NCI-H2196 (cell line): ENCODE results near the gene CD84.
"Not testable (repeated sequence)": the region's sequence is repeated elsewhere in the genome, so short reads cannot be mapped to it uniquely, and the experiment has no call there.

Experiments
- DNase-seq: peaks from one replicate; lab custom pipeline; 2025; ENCODE audit not compliant: unreplicated experiment; lab: John Stamatoyannopoulos, UW

Gene CD84

DNA sequence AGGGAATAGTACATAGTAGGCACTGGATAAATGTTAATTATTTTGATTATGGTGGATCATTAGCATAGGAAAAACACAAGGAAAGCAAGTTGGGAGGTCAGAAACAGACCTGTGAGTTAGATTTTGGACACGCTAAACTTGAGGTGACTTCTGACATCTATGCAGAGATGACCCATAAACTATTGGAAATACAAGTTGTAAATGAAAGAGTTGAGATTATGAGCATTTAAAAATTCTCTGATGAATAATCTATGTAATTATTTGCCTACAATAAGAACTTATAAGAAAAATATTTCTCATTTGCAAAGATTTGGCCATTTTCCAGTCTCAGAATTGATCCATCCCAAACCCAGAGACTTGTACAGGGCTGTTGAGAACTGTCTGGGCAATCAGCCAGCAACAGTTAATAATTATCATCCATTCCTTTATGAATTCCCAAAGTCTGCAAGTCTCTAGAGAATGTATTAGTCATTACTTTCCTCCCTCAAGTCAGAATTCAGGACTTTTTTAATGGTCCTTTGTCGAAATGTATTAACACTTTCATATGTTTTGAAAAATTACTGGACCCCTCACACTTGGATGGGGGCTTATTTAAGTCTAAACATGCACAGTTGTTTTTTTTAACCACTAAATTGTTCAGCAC lies 36.9 kb downstream of the CD84 start:
- DNase-seq = no peak

DNA sequence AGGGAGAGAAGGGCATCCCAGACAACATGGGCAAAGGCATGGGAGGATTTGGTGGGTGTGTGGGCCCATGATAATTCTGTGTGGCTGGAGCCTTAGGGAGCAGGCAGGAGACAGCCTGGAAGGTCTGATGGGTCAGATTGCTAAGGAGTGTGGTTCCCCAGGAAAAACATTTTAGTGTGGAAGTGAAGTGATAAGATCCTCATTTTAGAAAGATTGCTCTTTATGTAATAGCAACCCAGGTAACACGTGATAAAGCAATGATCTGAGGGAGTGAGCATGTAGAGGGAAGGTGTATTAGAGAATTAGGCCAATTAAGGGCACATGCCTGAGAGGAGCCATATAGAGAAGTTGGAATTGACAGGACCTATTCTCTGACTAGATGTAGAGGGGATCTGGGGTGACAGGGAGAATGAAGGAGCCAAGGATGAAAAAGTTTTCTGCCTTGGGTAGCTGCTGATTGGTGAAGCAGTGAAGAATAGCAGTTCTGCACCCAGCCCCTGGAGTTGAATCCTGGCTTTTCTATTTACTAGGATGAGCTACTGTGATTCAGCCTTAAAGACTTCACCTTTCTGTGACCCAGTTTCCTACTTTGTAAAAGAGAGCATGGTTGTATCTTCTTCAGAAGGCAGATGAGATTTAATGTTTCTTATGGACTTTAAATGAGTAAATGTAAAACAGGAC lies 37.5 kb downstream of the CD84 start:
- DNase-seq = no peak

DNA sequence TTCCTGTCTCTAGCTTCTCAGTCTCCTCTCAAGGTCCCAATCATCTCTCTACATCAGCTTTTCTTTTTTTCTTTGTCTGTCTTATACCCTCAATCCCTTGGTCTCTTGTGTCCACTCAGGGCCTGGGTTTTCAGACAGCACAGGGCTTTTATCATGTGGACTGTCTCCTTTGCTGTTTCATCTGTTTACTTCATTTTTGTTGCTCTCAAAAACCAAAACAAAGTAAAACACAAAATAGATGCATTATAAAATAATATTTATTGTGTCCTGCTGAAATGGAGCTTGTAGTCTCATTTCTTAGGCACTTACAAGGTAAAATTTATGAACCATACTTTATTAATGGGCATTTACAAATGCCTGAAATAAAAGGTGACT lies 38.5 kb downstream of the CD84 start:
- no peak for DNase-seq

DNA sequence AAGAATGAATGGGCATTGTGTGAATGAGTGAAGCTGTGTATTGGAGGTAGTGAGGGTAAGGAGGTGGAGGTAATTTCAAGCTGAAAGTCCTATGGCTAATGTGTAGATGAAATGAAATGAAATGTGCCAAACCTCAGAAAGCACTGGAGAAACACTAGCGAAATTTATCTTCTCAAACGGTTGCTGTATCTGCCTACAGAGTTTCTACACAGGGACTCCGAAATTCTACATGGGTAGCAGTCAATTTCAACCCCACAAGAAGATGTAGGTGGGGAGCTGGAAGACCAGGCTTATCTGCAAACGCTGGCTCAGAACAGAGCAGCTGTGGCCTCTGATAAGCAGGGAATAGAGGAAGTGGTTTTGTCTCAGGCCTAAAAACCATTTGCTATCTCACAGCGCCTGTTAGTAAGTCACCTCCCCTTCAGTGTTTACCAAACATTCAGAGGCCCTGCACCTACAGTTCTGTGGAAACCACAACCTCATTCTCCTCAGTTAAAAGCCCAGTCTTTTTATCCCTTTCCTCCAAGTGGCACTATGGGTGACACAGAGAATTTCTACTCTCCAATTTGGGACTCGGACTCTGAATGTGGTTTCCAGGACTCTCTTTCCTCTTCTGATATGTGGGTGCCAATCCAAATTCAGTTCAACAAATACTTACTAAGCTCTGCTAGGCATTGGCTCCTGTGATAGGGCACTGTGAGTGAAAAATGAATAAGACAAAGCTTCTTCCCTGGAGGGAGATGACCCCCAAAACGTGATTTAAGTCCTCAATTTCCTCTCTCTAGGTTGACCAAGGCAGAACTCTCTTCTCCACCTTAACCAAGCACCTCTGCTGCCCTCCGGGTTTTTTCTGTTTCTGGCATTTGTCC lies 39.1 kb downstream of the CD84 start:
- DNase-seq = no peak

DNA sequence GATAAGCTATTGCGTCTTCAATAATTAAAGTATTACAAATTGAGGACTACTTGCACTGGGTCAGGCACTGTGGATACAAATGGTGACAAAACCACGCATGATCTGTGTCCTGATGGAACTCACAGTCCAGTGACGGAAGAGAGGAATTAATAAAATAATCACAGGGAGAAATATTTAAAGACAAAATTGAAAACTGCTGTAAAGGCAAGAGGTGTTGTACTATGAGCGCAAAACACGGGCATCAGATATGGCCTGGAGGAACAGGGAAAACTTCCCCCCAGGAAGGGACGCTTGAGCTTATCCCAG lies 39.7 kb downstream of the CD84 start:
- DNase-seq = no peak

DNA sequence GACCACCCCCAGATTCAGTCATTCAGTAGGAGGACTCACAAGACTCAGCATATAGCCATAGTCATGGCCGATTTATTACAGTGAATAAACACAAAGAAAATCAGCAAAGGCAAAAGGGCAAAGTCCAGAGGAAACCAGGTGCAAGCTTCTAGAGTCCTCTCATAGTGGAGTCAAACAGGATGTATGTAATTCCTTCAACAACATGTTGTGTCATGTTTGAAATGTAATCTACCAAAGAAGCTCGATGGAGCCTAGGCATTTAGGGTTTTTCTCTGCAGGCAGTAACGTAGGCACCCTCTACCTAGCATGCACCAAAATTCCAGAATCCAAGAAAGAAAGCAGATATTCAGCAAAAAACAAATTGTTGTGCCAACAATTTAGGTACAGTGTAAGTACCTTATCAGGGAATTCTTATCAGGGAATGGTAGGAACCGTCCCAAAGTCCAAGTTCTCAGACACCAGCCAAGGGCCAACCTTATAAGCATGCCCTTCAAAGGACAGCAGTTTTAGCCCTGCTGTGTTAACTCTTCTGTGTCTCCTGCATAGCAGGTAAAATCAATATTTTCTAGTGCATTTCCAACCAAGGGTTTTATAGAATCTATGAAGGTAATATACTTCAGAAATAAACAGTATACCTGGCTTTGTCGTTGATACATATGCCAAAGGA lies 40.2 kb downstream of the CD84 start:
- DNase-seq = no peak

DNA sequence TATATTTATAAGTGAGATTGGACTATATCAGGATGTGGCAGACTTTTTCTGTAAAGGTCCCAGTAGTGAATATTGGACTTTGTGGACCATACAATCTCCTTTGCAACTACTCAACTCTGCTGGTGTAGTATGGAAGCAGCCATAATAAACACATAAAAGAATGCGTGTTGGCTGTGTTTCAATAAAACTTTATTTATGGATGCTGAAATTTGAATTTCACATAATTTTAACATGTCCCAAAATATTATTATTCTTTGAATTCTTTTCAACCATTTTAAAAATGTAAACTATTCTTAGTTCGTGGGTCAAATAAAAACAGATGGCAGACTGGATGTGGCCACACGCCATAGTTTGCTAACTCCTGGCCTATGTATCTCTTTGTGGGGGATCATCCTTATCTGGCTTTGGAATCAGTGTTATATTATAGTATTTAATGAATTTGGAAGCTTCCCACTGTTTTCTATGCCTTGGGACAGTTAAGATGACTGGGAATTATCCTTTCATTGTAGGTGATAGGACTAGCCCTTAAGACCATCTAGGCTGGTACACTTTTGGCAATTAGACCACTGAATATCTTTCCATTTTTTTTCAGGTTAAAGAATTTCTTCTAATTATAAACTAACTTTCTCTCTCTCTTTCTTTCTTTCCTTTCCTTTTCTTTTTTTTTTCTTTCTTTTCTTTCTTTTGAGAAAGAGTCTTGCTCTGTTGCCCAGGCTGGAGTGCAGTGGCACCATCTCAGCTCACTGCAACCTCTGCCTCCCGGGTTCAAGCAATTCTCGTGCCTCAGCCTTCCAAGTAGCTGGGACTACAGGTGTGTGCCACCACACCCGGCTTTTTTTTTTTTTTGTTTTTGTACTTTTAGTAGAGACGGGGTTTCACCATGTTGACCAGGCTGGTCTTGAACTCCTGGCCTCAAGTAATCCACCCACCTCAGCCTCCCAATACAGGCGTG lies 41.3 kb downstream of the CD84 start:
- no peak for DNase-seq

DNA sequence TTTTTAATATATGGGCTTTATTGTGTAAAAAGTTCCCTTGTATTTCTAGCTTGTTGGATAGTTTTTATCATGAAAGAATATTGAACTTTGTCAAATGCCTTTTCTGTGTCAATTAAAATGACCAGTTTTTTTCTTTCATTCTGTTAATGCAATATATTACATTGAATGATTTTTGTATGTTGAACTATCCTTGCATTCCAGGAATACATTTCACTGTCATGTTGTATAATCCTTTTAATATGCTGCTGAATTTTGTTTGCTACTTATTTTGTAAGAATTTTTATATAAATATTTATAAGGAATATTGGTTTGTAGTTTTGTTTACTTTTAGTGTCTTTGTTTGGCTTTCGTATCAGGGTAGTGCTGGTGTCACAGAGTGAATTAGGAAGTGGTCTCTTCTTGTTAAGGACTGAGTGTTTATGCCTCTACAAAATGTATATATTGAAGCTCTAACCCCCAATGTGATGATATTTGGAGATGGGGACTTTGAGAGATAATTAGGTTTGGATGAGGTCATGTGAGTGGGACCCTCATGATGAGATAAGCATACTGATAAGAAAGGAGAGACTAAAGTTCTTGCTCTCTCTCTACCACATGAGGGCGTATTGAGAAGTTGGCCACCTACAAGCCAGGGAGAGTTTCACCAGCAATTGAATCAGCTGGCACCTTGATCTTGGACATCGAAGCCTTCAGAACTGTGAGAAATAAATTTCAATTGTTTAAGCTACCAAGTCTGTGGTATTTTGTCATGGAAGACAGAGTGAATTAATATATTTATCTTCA lies 44.3 kb downstream of the CD84 start:
- DNase-seq = no peak

DNA sequence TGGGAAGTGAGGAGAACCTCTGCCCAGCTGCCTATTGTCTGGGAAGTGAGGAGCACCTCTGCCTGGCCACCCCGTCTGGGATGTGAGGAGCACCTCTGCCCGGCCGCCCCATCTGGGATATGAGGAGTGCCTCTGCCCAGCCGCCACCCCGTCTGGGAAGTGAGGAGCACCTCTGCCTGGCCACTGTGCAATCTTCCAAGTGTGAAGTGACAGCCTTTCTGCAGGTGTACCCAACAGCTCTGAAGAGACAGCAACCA lies 46.8 kb downstream of the CD84 start:
- not testable (repeated sequence) for DNase-seq

DNA sequence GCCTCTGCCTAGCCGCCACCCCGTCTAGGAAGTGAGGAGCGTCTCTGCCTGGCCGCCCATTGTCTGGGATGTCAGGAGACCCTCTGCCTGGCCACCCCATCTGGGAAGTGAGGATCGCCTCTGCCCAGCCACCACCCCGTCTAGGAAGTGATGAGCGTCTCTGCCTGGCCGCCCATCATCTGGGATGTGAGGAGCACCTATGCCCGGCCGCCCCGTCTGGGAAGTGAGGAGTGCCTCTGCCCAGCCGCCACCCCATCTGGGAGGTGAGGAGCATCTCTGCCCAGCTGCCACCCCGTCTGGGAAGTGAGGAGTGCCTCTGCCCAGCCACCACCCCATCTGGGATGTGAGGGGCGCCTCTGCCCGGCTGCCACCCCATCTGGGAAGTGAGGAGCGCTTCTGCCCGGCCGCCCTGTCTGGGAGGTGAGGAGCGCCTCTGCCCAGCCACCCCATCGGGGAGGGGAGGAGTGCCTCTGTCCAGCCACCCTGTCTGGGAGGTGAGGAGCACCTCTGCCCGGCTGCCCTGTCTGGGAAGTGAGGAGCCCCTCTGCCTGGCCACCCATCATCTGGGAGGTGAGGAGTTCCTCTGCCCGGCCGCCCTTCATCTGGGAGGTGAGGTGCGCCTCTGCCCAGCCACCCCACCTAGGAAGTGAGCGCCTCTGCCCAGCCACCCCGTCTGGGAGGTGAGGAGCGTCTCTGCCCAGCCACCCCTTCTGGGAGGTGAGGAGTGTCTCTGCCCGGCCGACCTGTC lies 47.3 kb downstream of the CD84 start:
- not testable (repeated sequence) for DNase-seq

DNA sequence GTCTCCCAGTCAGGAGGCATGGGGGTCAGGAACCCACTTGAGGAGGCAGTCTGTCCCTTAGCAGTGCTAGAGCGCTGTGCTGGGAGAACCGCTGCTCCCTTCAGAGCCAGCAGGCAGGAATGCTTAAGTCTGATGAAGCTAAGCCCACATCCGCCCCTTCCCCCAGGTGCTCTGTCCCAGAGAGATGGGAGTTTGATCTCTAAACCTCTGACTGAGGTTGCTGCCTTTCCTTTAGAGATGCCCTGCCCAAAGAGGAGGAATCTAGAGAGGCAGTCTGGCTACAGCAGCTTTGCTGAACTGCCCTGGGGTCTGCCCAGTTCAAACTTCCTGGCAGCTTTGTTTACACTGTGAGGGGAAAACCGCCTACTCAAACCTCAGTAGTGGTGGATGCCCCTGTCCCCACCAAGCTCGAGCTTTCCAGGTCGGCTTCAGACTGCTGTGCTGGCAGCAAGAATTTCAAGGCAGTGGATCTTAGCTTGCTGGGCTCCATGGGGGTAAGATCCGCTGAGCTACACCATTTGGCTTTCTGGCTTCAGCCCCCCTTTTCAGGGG lies 49.8 kb downstream of the CD84 start:
- not testable (repeated sequence) for DNase-seq

DNA sequence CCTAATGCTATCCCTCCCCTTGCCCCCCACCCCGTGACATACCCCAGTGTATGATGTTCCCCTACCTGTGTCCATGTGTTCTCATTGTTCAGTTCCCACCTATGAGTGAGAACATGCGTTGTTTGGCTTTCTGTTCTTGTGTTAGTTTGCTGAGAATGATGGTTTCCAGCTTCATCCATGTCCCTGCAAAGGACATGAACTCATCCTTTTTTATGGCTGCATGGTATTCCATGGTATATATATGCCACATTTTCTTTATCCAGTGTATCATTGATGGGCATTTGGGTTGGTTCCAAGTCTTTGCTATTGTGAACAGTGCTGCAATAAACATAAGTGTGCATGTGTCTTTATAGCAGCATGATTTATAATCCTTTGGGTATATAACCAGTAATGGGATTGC lies 55.5 kb downstream of the CD84 start:
- DNase-seq = not testable (repeated sequence)

DNA sequence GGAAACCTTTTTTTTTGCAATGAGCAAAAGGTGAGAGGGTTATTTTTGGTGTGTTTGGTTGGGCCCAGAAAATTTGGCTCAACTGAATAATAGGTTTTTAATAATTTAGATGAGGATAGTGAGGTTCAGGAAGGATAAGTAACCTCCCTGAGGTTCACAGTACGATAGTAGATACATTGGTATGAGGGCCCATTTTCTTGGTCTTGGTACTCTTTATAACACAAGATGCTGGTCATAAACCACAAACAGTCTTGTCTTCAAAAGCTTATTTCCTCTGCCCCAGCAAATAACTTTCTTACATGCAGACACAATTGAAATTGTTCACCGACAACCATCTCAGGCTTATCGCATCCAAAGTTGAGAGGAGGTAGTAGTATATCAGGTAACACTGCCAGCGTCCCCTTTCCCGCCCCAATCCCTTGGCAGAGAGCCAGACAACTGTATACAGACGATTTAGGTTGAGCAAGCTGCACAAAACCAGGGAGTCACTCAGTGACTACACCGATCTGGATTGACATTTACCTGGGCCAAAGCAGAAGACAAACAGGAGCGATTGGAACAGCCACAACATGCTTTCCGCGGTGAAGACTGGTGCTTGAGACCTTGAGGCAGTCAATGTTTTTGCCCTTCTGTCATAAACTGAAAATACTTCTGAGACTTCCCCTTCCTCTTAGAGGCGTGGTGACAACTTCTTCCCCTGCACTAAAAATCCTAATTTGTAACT lies 56.5 kb downstream of the CD84 start, which contains the start of gene SLAMF6:
Gene SLAMF6 (minus strand): TSS at position 634 of the 724 bp plus-strand sequence. CDS start 63 bp downstream, at position 571.
- no peak for DNase-seq

DNA sequence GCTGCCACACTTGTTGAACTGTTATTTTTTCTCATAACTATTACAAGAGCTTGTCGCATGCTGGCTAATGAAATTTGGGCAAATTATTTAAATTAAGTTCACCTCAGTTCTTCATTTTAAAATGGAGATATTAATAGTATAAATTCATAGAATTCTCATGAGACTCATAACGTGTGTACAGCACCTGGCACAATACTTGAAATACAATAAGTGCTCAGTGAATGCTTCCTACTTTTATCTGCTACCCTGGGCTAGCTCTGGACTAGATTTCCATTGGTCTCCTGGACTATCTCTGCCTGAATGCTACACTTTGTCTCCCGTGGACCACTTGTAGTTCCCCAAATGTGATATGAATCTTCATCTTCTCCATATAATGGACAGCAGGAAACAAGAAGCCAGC lies 57.2 kb downstream of the CD84 start:
- DNase-seq = no peak

DNA sequence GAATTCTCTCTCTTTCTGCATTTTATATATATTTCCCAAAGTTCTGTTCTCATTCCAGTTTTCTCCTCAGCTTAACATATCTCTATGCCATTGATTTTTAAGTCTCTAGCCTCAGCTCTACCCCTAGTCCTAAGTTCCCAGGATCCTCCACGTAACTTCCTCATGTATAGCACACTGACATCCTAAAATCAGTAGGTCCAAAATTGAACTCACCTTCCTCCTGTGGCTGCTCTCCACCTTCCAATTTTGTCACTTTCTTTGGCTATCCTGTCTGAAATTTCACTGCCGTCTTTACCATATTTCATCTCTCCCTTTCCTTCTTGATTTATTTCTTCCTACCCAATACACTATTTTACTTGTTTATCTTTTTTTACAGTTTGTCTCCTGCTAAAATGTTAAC lies 57.7 kb downstream of the CD84 start:
- DNase-seq = no peak

DNA sequence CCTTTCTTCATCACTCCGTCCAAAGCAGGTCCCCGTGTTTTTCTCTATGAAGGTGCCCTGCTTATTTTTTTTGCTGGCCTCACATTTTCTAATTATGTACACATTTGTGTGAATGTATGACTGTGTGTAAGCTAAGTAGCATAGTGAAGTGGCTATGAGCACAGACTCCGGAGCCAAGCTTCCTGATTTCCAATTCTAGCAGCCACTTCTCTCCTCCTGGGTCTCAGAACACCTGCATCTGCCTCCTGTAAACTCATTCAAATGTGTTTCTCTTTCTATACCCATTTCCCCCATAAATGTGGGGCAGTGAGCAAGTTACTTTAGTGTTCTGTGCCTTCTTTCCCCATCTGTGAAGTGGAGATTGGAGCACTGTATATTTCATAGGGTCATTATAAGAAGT lies 58.3 kb downstream of the CD84 start:
- no peak for DNase-seq

DNA sequence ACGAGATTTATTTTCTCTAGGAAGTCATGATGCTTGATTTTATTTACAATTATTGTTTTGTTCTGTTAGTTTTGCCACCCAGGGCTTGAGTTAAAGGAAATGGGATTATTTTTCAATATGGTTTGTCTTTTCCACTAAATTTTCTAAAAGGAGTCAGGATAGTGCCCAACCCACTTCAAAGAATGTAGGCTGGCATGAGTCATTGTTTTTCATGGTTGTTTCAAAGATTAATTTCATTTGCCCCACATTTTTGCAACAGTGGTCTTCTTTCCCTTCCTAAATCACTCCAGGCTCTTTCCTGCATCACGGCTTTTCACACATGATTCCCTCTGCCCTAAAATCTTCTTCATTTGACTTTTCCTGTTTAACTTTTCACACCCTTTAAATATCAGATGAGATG lies 58.7 kb downstream of the CD84 start:
- DNase-seq = no peak
